ENCODE measurements around the gene CHID1. TPM values are rescaled to one million over a fixed set of nuclear protein-coding genes. Genes with fewer than 3 reads are reported as not detected.

The CHID1 gene
- polyA plus RNA-seq, 1 donor from 2014 or later: 47.5 TPM

GRCh38 chr11:841981-842369 is 68.6 kb downstream of the CHID1 start:
- Mint-ChIP-seq H3K27ac (peak overlapping the region in 2 of 3 donors; percentile 63 to 72), H3K4me1 (peaks cover 0 to 17% (median 6%) of the 10 kb centered on the region in 3 donors), H3K9me3 (no peaks in the 10 kb centered on the region), H3K27me3 (peaks cover 2% of the 10 kb centered on the region), H3K36me3 (no peaks in the 10 kb centered on the region), H3K4me3 (peak overlapping the region; percentile 86 to 95 (median 89))

- Mint-ChIP-seq H3K36me3 (peaks cover 2% of the 10 kb centered on the region), H3K27ac (peak overlapping the region in 1 of 3 donors; percentile 79), H3K27me3 (peaks cover 2% of the 10 kb centered on the region), H3K4me3 (peak overlapping the region in 3 of 4 donors; percentile 25 to 90 (median 58)), H3K9me3 (no peaks in the 10 kb centered on the region), H3K4me1 (peaks cover 0 to 17% (median 8%) of the 10 kb centered on the region in 3 donors)
Observed at GRCh38 chr11:839875-840617, 70.6 kb downstream of the CHID1 start.

DNA sequence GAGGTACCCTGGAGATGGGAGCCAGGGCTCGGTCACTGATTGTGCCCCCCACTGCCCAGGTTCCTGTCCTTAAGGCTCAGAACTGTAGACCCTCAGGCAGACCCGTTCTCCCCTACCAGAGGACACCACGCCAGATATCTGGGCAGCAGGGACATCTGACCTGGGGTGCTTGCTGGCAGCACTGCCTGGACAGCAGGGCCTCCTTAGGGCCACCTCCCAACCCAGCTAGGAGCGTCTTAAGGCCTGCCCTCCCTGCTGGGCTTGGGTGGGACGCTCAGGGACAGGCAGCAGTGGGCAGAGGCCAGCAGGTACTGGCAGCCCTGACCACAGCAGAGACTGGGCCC is 71.4 kb downstream of the CHID1 start:
- H3K27ac Mint-ChIP-seq: no peak overlapping the region

DNA sequence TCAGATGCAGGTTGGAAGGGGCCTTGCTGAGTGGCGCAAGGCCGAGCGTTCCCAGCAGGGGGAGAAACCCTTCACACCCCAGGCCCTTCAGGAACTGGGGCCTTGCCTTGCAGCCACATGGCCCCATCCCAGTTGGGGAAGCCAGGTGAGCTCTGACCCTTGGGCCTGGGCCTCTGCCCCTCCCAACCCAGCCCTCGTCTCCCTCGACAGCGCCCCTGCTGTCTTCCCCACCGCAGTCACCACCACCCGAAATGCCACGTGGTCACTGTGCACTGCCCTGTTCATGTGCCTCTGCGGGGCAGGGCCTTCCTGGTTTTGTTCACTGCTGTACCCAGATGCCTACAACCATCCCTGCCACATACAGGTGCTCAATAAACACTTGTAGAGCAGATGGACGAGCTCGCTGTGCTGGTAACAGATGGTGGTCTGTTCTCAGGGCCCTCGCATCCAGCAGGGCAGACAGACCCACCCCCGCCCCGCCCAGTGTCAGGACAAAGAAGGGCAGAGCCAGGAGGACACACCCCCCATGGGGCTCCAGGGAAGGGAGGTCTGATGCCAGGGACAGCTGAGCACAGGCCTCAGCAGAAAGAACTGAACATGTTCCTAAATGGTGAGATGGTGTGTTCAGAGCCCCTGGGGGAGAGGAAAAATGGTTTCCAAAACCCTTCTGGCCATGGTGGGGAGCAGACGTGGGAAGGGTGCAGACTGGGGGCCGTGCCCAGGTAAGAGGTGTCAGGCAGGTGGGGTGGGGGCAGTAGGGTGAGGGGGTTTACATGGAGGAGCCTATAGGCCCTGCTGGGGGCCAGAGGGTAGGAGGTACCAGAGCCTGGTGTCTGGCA is 72.0 kb downstream of the CHID1 start:
- Mint-ChIP-seq H3K9me3 (no peaks in the 10 kb centered on the region), H3K4me1 (peaks cover 7 to 14% (median 8%) of the 10 kb centered on the region in 3 donors), H3K36me3 (peaks cover 2% of the 10 kb centered on the region), H3K27me3 (peaks cover 2% of the 10 kb centered on the region), H3K27ac (peak overlapping the region in 1 of 3 donors; percentile 48), H3K4me3 (peak overlapping the region in 1 of 4 donors; percentile 90)

More for the DNA sequence above, 71.4 kb downstream of the CHID1 start:
- peaks cover 2% of the 10 kb centered on the region for H3K27me3 Mint-ChIP-seq
- H3K9me3 Mint-ChIP-seq: no peaks in the 10 kb centered on the region
- H3K36me3 Mint-ChIP-seq: peaks cover 2% of the 10 kb centered on the region
- H3K4me1 Mint-ChIP-seq: peaks cover 2 to 17% (median 8%) of the 10 kb centered on the region in 3 donors
- H3K4me3 Mint-ChIP-seq: peak overlapping the region in 1 of 4 donors; percentile 90

DNA sequence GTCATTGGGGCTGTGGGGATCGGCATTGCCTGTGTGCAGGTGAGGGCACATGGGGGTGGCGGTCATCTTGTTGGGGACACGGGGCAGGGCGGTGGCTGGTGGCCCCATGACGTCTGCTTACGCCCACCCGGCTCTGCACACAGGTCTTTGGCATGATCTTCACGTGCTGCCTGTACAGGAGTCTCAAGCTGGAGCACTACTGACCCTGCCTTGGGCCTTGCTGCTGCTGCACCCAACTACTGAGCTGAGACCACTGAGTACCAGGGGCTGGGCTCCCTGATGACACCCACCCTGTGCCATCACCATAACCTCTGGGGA is 72.7 kb downstream of the CHID1 start:
- Mint-ChIP-seq H3K27me3 (no peaks in the 10 kb centered on the region), H3K9me3 (no peaks in the 10 kb centered on the region), H3K4me1 (peaks cover 6 to 11% (median 7%) of the 10 kb centered on the region in 3 donors), H3K27ac (no peak overlapping the region), H3K4me3 (peak overlapping the region in 1 of 4 donors; percentile 33), H3K36me3 (peaks cover 2% of the 10 kb centered on the region)

DNA sequence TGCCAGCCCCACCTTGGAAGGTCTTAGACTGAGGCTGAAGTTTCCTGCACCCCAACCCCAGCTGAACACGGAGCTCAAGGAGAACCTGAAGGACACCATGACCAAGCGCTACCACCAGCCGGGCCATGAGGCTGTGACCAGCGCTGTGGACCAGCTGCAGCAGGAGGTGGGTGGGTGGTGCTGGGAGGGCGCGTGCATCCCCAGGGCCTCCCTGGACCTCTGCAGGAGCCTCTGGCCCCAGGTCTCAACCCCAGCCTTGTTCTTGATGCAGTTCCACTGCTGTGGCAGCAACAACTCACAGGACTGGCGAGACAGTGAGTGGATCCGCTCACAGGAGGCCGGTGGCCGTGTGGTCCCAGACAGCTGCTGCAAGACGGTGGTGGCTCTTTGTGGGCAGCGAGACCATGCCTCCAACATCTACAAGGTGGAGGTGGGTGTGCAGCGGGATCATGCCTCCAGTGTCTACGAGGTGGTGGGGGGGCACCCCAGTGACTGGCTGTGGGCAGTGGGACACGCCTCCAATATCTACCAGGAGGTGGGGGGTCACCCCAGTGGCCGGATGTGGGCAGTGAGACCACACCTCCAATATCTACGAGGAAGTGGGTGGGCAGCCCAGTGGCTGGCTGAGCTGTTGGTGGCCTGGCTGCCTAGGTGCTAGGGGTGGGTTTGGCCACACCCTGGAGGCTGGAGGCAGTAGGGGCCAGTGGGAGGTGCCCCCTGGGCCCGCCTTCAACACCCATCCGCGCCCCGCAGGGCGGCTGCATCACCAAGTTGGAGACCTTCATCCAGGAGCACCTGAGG is 73.2 kb downstream of the CHID1 start:
- peaks cover 2% of the 10 kb centered on the region for H3K36me3 Mint-ChIP-seq
- H3K4me1 Mint-ChIP-seq: peaks cover 6 to 11% (median 7%) of the 10 kb centered on the region in 3 donors
- no peaks in the 10 kb centered on the region for H3K27me3 Mint-ChIP-seq
- H3K4me3 Mint-ChIP-seq: peak overlapping the region in 2 of 4 donors; percentile 12
- no peaks in the 10 kb centered on the region for H3K9me3 Mint-ChIP-seq
- H3K27ac Mint-ChIP-seq: no peak overlapping the region

DNA sequence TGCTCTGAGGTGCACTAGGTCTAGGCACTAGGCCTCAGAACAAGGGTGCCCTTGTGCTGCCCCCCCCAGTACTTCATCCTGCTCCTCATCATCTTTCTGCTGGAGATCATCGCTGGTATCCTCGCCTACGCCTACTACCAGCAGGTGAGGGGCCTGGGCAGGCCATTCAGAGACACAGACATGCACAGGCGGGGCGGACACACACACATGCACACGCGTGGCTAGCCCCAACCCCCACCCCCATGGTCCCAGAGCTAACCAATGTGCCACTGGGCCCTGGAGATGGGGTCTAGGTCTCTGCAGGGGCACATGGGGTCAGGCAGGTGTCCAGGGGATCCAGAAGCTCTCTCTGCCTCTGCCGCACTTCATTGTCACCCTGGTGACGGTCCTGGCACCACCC is 73.9 kb downstream of the CHID1 start:
- Mint-ChIP-seq H3K27ac (peak overlapping the region in 1 of 3 donors; percentile 19), H3K4me1 (peaks cover 6 to 11% (median 8%) of the 10 kb centered on the region in 3 donors), H3K36me3 (peaks cover 2% of the 10 kb centered on the region), H3K27me3 (peaks cover under 1% of the 10 kb centered on the region), H3K9me3 (no peaks in the 10 kb centered on the region), H3K4me3 (peak overlapping the region in 1 of 4 donors; percentile 63)

DNA sequence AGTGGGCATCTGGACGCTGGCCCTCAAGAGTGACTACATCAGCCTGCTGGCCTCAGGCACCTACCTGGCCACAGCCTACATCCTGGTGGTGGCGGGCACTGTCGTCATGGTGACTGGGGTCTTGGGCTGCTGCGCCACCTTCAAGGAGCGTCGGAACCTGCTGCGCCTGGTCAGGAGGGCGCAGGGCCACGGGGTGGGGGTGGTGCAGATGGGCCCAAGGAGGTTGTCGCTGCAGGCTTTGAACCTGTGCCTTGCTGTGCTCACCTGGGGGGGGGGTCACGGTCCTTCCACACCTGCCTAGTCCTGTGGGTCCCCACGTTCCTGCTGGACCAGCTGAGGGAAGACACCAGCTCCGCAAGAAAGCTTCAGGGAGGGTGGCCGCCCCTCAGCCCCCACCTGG is 74.3 kb downstream of the CHID1 start:
- Mint-ChIP-seq H3K27ac (peak overlapping the region in 1 of 3 donors; percentile 19), H3K36me3 (peaks cover 2% of the 10 kb centered on the region), H3K4me1 (peaks cover 6 to 11% (median 9%) of the 10 kb centered on the region in 3 donors), H3K9me3 (no peaks in the 10 kb centered on the region), H3K27me3 (peaks cover 2% of the 10 kb centered on the region), H3K4me3 (no peak overlapping the region)

DNA sequence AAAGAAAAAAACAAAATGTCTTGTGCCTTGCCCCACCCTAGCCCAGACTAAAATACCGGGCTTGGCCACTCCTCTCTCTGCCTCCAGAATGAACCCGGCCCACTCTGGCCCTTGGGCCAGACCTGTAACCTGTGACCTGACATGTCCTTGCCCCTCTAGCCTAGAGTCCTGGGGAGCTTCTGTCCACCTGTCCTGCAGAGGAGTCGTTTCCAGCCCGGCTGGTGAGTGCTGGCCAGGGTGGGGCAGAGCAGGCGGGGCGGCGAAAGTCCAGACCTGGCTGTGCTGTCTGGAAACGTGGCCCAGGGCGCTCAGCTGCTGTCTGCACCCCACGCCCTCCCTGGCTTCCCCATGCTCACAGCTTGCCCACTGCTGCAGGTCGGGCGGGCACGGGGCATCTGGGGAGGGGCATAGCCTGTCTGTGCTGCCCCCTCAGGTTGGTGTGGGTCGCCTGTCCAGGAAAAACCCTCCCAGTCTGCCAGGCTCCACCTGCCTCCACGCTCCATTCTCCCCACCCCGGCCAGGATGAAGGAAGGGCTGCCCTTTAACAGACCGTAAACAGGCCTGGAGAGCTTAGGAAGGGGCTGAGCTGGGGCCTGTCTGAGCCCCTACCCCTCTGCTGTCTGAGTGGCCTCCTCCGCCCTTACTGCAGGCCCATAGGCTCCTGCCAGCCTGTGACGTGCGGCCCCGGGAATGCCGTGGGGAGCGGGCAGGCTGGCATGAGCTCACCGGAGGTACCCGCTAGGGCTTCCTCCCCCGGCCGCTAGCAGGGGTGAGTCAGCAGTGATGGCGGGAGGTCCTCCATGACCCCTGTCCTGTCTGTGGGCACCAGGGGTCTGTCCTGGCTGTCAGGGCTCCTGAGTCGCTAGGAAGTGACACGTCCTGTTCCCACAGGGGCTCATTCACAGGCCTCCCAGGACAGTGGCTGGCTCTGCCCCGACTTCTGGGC is 76.0 kb downstream of the CHID1 start:
- Mint-ChIP-seq H3K4me1 (peaks cover 0 to 11% (median 1%) of the 10 kb centered on the region in 3 donors), H3K9me3 (no peaks in the 10 kb centered on the region), H3K27ac (peak overlapping the region in 1 of 3 donors; percentile 23), H3K27me3 (peaks cover 2% of the 10 kb centered on the region), H3K4me3 (peak overlapping the region; percentile 47 to 82 (median 72)), H3K36me3 (peaks cover 2% of the 10 kb centered on the region)

- Mint-ChIP-seq H3K36me3 (peaks cover 2% of the 10 kb centered on the region), H3K9me3 (no peaks in the 10 kb centered on the region), H3K27ac (peak overlapping the region in 2 of 3 donors; percentile 23 to 72), H3K4me1 (peaks cover 7 to 11% (median 8%) of the 10 kb centered on the region in 3 donors), H3K27me3 (peaks cover 4% of the 10 kb centered on the region), H3K4me3 (peak overlapping the region; percentile 63 to 84 (median 81))
Observed at GRCh38 chr11:833849-834311, 76.7 kb downstream of the CHID1 start.

DNA sequence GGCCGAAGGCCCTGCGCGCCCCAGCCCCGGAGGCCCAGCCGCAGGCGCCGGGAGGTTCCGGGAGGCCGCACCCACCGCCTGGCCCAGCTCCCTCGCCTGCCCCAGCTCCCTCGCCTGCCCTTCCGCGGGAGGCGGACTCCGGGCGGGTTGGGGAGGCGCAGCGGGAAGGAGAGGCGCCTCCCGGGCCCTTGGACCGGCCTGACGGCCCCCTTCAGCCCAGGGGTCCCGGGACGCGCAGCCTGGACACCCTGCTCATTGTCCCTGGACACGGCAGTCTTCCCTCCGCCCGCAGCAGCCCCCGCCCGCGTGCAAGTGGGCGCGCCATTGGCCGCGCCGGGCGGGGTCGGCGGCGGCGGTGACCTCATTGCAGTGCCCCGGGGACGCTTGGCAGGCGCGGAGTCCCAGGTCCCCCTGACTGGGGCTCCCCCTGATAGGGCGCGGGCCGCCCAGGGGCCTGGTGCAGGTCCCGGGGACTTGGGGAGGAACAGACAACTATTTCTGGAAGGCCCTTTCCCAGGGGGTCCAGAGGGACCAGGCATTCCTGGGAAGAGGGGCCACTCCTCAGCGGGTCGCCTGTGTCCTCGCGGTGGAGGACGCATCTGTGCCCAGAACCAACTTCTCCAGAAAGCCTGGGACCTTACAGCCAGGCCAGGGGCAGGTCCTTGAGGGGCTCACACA is 77.4 kb downstream of the CHID1 start:
- Mint-ChIP-seq H3K9me3 (no peaks in the 10 kb centered on the region), H3K4me3 (peak overlapping the region in 2 of 4 donors; percentile 82 to 84), H3K27me3 (peaks cover 7% of the 10 kb centered on the region), H3K36me3 (peaks cover 2% of the 10 kb centered on the region), H3K4me1 (peaks cover 11% of the 10 kb centered on the region in 3 donors), H3K27ac (no peak overlapping the region)

DNA sequence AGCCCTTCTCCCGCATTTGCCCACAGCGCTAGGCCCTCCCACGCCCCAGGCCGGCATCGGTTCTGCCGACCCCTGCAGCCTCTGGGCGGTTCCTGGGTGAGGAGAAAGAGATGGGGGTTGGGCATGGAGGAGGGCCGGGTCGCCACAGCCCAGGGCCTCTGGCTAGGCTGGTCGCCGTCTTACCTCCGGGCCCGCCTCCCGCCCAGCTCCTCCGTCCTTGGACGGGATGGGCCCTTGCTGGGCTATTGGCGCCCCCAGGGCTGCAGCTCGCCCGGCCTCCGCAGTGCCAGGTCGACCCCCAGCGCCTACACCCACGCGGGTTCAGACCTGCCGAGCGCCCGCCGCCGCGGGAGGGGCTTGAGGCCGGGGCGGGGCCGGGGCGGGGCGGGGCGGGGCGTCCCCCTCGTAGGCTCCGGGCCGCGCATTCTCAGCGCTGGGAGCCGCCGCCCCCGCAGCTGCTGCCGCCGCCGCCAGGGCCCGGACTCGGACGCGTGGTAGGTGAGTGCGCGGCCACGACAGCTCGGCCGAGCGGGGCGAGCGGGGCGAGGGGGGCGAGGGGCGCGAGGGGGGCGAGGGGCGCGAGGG is 78.0 kb downstream of the CHID1 start, which contains the start of gene CD151:
CD151 (plus strand) TSS at position 424 of the 585 bp plus-strand sequence. CDS start 3,118 bp downstream, outside the sequence.
- Mint-ChIP-seq H3K4me3 (peak within 1 kb of the TSS; percentile 63 to 85 (median 84)), H3K36me3 (peaks cover 3% of the 10 kb centered on the region), H3K27ac (peak within 1 kb of the TSS in 2 of 3 donors; percentile 23 to 72), H3K4me1 (peaks cover 14 to 17% (median 16%) of the 10 kb centered on the region in 3 donors), H3K9me3 (no peaks in the 10 kb centered on the region), H3K27me3 (peaks cover 7% of the 10 kb centered on the region)
